B cell (primary cell): ENCODE data around the gene CD1B. TPM values are rescaled to one million over a fixed set of nuclear protein-coding genes. Genes with fewer than 3 reads are reported as not detected.

Source experiments
- ATAC-seq: fragments of 200-7000 bp; cut with Tn5 transposase; one replicate; pipeline ENCODE4 v1.10.0; 2021; ENCODE audit warnings: low read depth, mild to moderate bottlenecking, moderate number of reproducible peaks, moderate library complexity
- CTCF ChIA-PET: fragments of 350-600 bp; sonication (Branson Sonifier 250); formaldehyde crosslinking; loops from one replicate; lab custom pipeline; 2021; ENCODE audit warnings: antibody characterized with exemption, inconsistent platforms; lab: Charles Lee
- POLR2A ChIA-PET: fragments of 350-600 bp; sonication (Branson Sonifier 250); formaldehyde crosslinking; loops from one replicate; lab custom pipeline; 2021; ENCODE audit warnings: antibody characterized with exemption; lab: Charles Lee
- DNase-seq: peaks from one replicate; pipeline ENCODE4 v3.0.0; 2013
- H2AFZ ChIP-seq: 2 replicates; pipeline ENCODE4 v1.6.1; 2012; ENCODE audit warnings: mild to moderate bottlenecking, low read depth, low read length; ENCODE audit not compliant: insufficient read depth, poor library complexity, severe bottlenecking
- H3K27ac ChIP-seq, 2 donors: 1 replicate in 1 of 2; 2 replicates in 1 of 2; pipeline ENCODE4 v1.5.1; 2012 to 2013; ENCODE audit warnings: low read length in 2 of 2, mild to moderate bottlenecking in 2 of 2, moderate library complexity in 1 of 2
- H3K27me3 ChIP-seq, 4 experiments: fragments of 200-600 bp in 1 of 4; sonication (generic) in 1 of 4; replicated peaks in 1 of 4; 1 replicate in 2 of 4; 2 replicates in 2 of 4; pipeline versions ENCODE4 v1.6.1 to v1.7.0; 2013 to 2016; ENCODE audit warnings: low read length in 3 of 4, mild to moderate bottlenecking in 2 of 4, mixed read lengths in 1 of 4, moderate library complexity in 1 of 4; ENCODE audit not compliant: insufficient read depth in 4 of 4, control insufficient read depth in 3 of 4; ENCODE audit errors: control extremely low read depth in 1 of 4
- H3K36me3 ChIP-seq, 2 experiments: replicated peaks in 1 of 2; 1 replicate in 1 of 2; 2 replicates in 1 of 2; pipeline versions ENCODE4 v1.6.1 to v1.7.1; 2013; ENCODE audit warnings: low read length in 1 of 2; ENCODE audit not compliant: insufficient read depth in 2 of 2, control insufficient read depth in 1 of 2; ENCODE audit errors: control extremely low read depth in 1 of 2, extremely low read depth in 1 of 2
- H3K4me1 ChIP-seq, 2 donors: fragments of 200-600 bp in 1 of 2; sonication (generic) in 1 of 2; 1 replicate in 1 of 2; 2 replicates in 1 of 2; pipeline versions ENCODE4 v1.5.1 to v1.6.1; 2013 to 2017; ENCODE audit warnings: low read length in 2 of 2; ENCODE audit not compliant: control insufficient read depth in 2 of 2, insufficient read depth in 2 of 2
- H3K4me2 ChIP-seq: replicated peaks from 2 replicates; pipeline ENCODE3; 2012; ENCODE audit warnings: mild to moderate bottlenecking, low read depth, low read length; ENCODE audit not compliant: poor library complexity, severe bottlenecking
- H3K4me3 ChIP-seq, 5 experiments: fragments of 200-600 bp in 1 of 5; sonication (generic) in 1 of 5; 1 replicate in 3 of 5; 2 replicates in 2 of 5; pipeline versions ENCODE4 v1.5.1 to v1.7.0; 2011 to 2016; ENCODE audit warnings: low read length in 4 of 5, mild to moderate bottlenecking in 4 of 5, low read depth in 2 of 5, control low read depth in 1 of 5, moderate library complexity in 1 of 5; ENCODE audit not compliant: insufficient read depth in 1 of 5; ENCODE audit errors: control extremely low read depth in 1 of 5, extremely low read depth in 1 of 5
- H3K79me2 ChIP-seq: fragments of 200-600 bp; sonication (generic); one replicate; pipeline ENCODE4 v1.6.0; 2016; ENCODE audit warnings: low read length; ENCODE audit not compliant: control insufficient read depth, insufficient read depth
- H3K9ac ChIP-seq: fragments of 200-600 bp; sonication (generic); 2 replicates; pipeline ENCODE4 v1.6.1; 2017; ENCODE audit warnings: mild to moderate bottlenecking, low read length, moderate library complexity
- H3K9me3 ChIP-seq, 3 donors: one replicate each; pipeline versions ENCODE4 v1.6.1 to v1.7.1; 2013; ENCODE audit warnings: low read length in 2 of 3; ENCODE audit not compliant: control insufficient read depth in 2 of 3, insufficient read depth in 1 of 3; ENCODE audit errors: control extremely low read depth in 1 of 3
- H4K20me1 ChIP-seq: 2 replicates; pipeline ENCODE4 v1.6.0; 2012; ENCODE audit warnings: mild to moderate bottlenecking, low read length; ENCODE audit not compliant: insufficient read depth, control insufficient read depth, poor library complexity, severe bottlenecking
- H3K27ac Mint-ChIP-seq: one replicate; pipeline ENCODE4 v1.8.0; 2021; ENCODE audit warnings: mixed read lengths
- H3K27me3 Mint-ChIP-seq: one replicate; pipeline ENCODE4 v1.8.0; 2021; ENCODE audit warnings: mixed read lengths
- H3K4me1 Mint-ChIP-seq: one replicate; pipeline ENCODE4 v1.8.0; 2021; ENCODE audit warnings: mixed read lengths
- H3K4me3 Mint-ChIP-seq: one replicate; pipeline ENCODE4 v1.8.0; 2021; ENCODE audit warnings: mixed read lengths
- H3K9me3 Mint-ChIP-seq: one replicate; pipeline ENCODE4 v1.8.0; 2022; ENCODE audit warnings: mixed read lengths; ENCODE audit not compliant: insufficient read depth
- EZH2 ChIP-seq: IDR thresholded peaks from 2 replicates; pipeline ENCODE4 v1.6.1; 2012; ENCODE audit warnings: borderline replicate concordance, low read depth, mild to moderate bottlenecking, moderate library complexity, low read length; ENCODE audit not compliant: insufficient read depth, poor library complexity, severe bottlenecking
- WGBS: methylation state at CpG from one replicate; pipeline ENCODE4 v1.1.5; 2013; ENCODE audit warnings: missing lambda C conversion rate; ENCODE audit not compliant: insufficient coverage; 5-methylcytosine and 5-hydroxymethylcytosine counted together
- intact Hi-C: fragments of 100-400 bp; cut with micrococcal nuclease; formaldehyde crosslinking; loops from one replicate; pipeline ENCODE4 v1.10.0; 2022
- polyA plus RNA-seq: library from polyadenylated mRNA; depleted of rRNA; stranded (reverse); fragments of >200 nt; gene quantifications from 2 replicates; pipeline ENCODE4 v1.2.3, GENCODE V29; 2012
- total RNA-seq, 2 donors: library from RNA; stranded (reverse); fragments of 120-200 nt in 1 of 2; gene quantifications; 1 replicate in 1 of 2; 2 replicates in 1 of 2; pipeline versions ENCODE4 v1.2.3 to v1.2.4, GENCODE V29; 2013 to 2022
- TF ChIP-seq, protein P1 (sequence below): fragments of 200-600 bp; IDR thresholded peaks from one replicate; pipeline ENCODE4 v1.8.0; 2022; ENCODE audit warnings: antibody characterized with exemption, mild to moderate bottlenecking

CD1B gene
- total and polyA plus RNA-seq, 2 donors (not counting 1 experiment from before 2014, with no cell fraction given), result 0.09 TPM; not detected in 1

DNA sequence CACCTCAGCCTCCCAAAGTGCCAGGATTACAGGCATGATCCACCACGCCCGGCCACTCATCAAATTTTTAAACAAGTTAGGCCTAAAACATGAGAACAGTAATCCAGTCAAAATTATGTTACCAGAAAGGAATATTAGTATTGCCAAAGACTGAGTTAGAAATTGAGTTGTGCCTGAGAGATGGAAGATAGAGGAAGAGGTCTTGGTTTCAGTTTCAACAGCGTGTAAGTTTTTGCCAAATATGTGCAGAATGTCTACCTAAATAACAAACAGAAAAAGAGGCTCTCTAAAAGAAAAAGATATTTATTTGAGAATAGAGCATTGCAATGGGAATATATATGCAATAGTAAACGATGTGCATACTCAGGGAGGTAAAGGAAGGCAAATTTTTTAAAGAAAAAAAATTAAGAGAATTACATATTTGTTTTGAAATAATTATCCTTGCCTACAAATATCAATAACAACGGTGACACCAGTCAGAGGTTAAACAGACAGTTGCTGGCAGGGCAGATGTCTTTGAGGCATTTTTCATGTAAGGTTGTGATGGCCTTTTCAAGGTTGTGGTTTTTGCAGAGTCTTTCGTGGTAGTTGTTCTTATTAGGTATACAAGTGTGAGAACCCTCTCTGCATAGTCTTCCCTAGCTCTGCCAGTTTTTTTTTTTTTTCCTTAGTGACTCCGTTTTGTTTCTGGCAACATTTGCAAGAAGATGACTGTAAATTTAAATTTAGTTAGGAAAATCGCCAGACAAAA is 2.2 kb upstream of the CD1B start:
- Mint-ChIP-seq H3K4me1 (peaks cover 33% of the 10 kb centered on the region), H3K9me3 (peaks cover 4% of the 10 kb centered on the region), H3K4me3 (peak overlapping the region; percentile 46), H3K27ac (peak overlapping the region; percentile 65), H3K27me3 (no peaks in the 10 kb centered on the region)
- no peak overlapping the region for H3K27ac ChIP-seq
- H3K9me3 ChIP-seq, result peaks cover 0 to 13% (median 0%) of the 10 kb centered on the region in 3 donors
- peak overlapping the region; percentile 47 for H3K4me2 ChIP-seq
- ChIA-PET POLR2A (no interaction called here), CTCF (interaction anchor here (0.8 to 14.2 kb wide), 4 partner anchors 128 to 209 kb away, joined by 3 to 280 read pairs (median 4); no protein-coding TSS in a partner anchor)
- ATAC-seq (peak; percentile 28), DNase-seq (peak; percentile 35)
- H3K4me3 ChIP-seq, result peak overlapping the region in 1 of 5 experiments; percentile 14
- H3K4me1 ChIP-seq, result peaks cover 58 to 63% of the 10 kb centered on the region in 2 donors
- WGBS, result no CpG with 5 or more reads among the region's 8 CpGs
- H4K20me1 ChIP-seq, result no peaks in the 10 kb centered on the region
- no peak overlapping the region for H3K9ac ChIP-seq
- intact Hi-C loops, result no loop called here
- H3K36me3 ChIP-seq, result no peaks in the 10 kb centered on the region
- no peaks in the 10 kb centered on the region for H3K27me3 ChIP-seq
- TF ChIP-seq EZH2, result no peak
- TF ChIP-seq, protein P1, sequence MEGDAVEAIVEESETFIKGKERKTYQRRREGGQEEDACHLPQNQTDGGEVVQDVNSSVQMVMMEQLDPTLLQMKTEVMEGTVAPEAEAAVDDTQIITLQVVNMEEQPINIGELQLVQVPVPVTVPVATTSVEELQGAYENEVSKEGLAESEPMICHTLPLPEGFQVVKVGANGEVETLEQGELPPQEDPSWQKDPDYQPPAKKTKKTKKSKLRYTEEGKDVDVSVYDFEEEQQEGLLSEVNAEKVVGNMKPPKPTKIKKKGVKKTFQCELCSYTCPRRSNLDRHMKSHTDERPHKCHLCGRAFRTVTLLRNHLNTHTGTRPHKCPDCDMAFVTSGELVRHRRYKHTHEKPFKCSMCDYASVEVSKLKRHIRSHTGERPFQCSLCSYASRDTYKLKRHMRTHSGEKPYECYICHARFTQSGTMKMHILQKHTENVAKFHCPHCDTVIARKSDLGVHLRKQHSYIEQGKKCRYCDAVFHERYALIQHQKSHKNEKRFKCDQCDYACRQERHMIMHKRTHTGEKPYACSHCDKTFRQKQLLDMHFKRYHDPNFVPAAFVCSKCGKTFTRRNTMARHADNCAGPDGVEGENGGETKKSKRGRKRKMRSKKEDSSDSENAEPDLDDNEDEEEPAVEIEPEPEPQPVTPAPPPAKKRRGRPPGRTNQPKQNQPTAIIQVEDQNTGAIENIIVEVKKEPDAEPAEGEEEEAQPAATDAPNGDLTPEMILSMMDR, result no peak
- peak overlapping the region; percentile 40 for H2AFZ ChIP-seq
- no peaks in the 10 kb centered on the region for H3K79me2 ChIP-seq

DNA sequence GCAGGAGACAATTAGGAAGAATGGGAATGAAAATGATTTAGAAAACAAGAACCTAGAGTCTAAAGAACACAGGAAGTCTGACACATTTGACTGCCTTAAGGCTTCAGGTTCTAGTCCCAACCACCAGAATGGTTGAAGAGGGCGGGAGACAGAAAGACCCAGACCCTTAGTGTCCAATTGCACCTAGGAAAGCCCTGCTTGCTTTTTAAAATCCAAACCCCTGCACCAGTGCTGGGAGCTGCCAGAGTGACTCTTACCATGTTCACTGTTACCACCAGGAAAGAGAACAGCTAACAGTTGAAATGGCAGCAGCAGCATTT is 265 bp downstream of the CD1B start:
- no peak overlapping the region for H3K4me2 ChIP-seq
- H3K36me3 ChIP-seq, result no peaks in the 10 kb centered on the region
- peaks cover 53 to 63% of the 10 kb centered on the region in 2 donors for H3K4me1 ChIP-seq
- H3K9ac ChIP-seq, result no peak overlapping the region
- WGBS, result 100% methylated on average over 1 of the region's 1 CpG
- no peaks in the 10 kb centered on the region for H3K27me3 ChIP-seq
- Mint-ChIP-seq H3K4me3 (no peak overlapping the region), H3K27me3 (no peaks in the 10 kb centered on the region), H3K4me1 (peaks cover 32% of the 10 kb centered on the region), H3K27ac (no peak overlapping the region), H3K9me3 (no peaks in the 10 kb centered on the region)
- ATAC-seq (no peak), DNase-seq (no peak)
- no peak overlapping the region for H3K27ac ChIP-seq
- peak overlapping the region; percentile 21 for H2AFZ ChIP-seq
- ChIA-PET POLR2A (no interaction called here), CTCF (interaction anchor here (0.7 to 14.2 kb wide), 8 partner anchors 10 to 210 kb away, joined by 3 to 280 read pairs (median 8); no protein-coding TSS in a partner anchor)
- no peaks in the 10 kb centered on the region for H3K79me2 ChIP-seq
- intact Hi-C loops, result no loop called here
- no peak overlapping the region for H3K4me3 ChIP-seq
- no peak for TF ChIP-seq EZH2
- TF ChIP-seq, protein P1, result no peak
- H4K20me1 ChIP-seq, result no peaks in the 10 kb centered on the region
- peaks cover 0 to 5% (median 2%) of the 10 kb centered on the region in 3 donors for H3K9me3 ChIP-seq
